ENCODE data around the gene SLC47A1.

- no peak for TF ChIP-seq CTCF (CRISPR knock-in tag; IDR thresholded peaks at IDR 0.05)
- no peak for TF ChIP-seq POLR2AphosphoS2 (IDR thresholded peaks at IDR 0.05; ENCODE audit: low read depth, low read length)
- no peak for TF ChIP-seq ZBTB1 (CRISPR knock-in tag; IDR thresholded peaks at IDR 0.05; ENCODE audit: borderline replicate concordance)
- TF ChIP-seq HMGXB4 (CRISPR knock-in tag; IDR thresholded peaks at IDR 0.05; ENCODE audit: borderline replicate concordance in 1 of 2, low read depth in 1 of 2), result no peak
- no peak for TF ChIP-seq FOXM1 (CRISPR knock-in tag; IDR thresholded peaks at IDR 0.05)
These were observed 7.2 kb downstream of the SLC47A1 start for GRCh38 chr17:19540706-19541370.
